Body of pancreas (tissue), 4 donors: ENCODE measurements around the gene SENP2. TPM values are rescaled to one million over a fixed set of nuclear protein-coding genes. Genes with fewer than 3 reads are reported as not detected.
"Not testable (repeated sequence)": the region's sequence is repeated elsewhere in the genome, so short reads cannot be mapped to it uniquely, and the experiment has no call there.

Source experiments
- ATAC-seq: fragments of 150-250 bp; one replicate; pipeline ENCODE4 v1.9.1; 2016
- DNase-seq, 4 donors: peaks; one replicate each; pipeline ENCODE4 v3.0.0-alpha.2; 2019
- H3K27ac ChIP-seq, 4 donors: fragments of 200-600 bp; sonication (generic); 1 replicate in 3 of 4; 2 replicates in 1 of 4; pipeline versions ENCODE4 v1.5.1 to v1.6.1; 2016 to 2019; ENCODE audit warnings: mild to moderate bottlenecking in 1 of 4, mixed read lengths in 1 of 4, moderate library complexity in 1 of 4
- H3K27me3 ChIP-seq, 2 donors: fragments of 200-600 bp; sonication (generic); one replicate each; pipeline ENCODE4 v1.6.0; 2016; ENCODE audit warnings: mild to moderate bottlenecking in 1 of 2
- H3K36me3 ChIP-seq, 2 donors: fragments of 200-600 bp; sonication (generic); replicated peaks in 1 of 2; 2 replicates each; pipeline ENCODE4 v1.5.1; 2016; ENCODE audit warnings: low read depth in 2 of 2; ENCODE audit not compliant: insufficient read depth in 1 of 2
- H3K4me1 ChIP-seq: fragments of 200-600 bp; sonication (generic); one replicate; pipeline ENCODE4 v1.6.0; 2016
- H3K4me3 ChIP-seq, 2 donors: fragments of 200-600 bp; sonication (generic); 1 replicate in 1 of 2; 2 replicates in 1 of 2; pipeline ENCODE4 v1.5.1; 2016 to 2019
- H3K9me3 ChIP-seq, 3 donors: fragments of 200-600 bp; sonication (generic); 1 replicate in 2 of 3; 2 replicates in 1 of 3; pipeline ENCODE4 v1.5.1; 2016
- CTCF ChIP-seq, 7 experiments: fragments of 450-650 bp in 4 of 7; fragments of 200-600 bp in 3 of 7; sonication (generic) in 3 of 7; IDR thresholded peaks; one replicate each; pipeline ENCODE4 v1.5.1; 2016 to 2019; ENCODE audit warnings: antibody characterized with exemption in 7 of 7
- POLR2A ChIP-seq, 3 donors: fragments of 450-650 bp; IDR thresholded peaks; one replicate each; pipeline ENCODE4 v1.6.1; 2016; ENCODE audit warnings: antibody characterized with exemption in 3 of 3, mild to moderate bottlenecking in 2 of 3
- WGBS, 2 donors: methylation state at CpG; one replicate each; pipeline ENCODE4 v1.1.5; 2017; 5-methylcytosine and 5-hydroxymethylcytosine counted together
- intact Hi-C: fragments of 100-400 bp; cut with DNase I; formaldehyde crosslinking; loops from one replicate; pipeline ENCODE4 v1.15.1; 2023
- total RNA-seq, 2 donors: library from RNA; depleted of rRNA; stranded (reverse); fragments of >200 nt; gene quantifications; one replicate each; pipeline ENCODE4 v1.1.0, GENCODE V29; 2016

SENP2 gene
- total RNA-seq, 2 donors from 2014 or later, result 4.6 to 6.7 TPM

- Histone ChIP-seq H3K27me3 (no peaks in the 10 kb centered on the region), H3K36me3 (no peaks in the 10 kb centered on the region), H3K4me1 (peaks cover 38% of the 10 kb centered on the region), H3K27ac (peak overlapping the region in 3 of 4 donors; percentile 56 to 94 (median 60)), H3K9me3 (no peaks in the 10 kb centered on the region), H3K4me3 (no peak overlapping the region)
- ATAC-seq, result no peak
- DNase-seq, result no peak
- TF ChIP-seq POLR2A (IDR thresholded peaks at IDR 0.05) (no peak), CTCF (IDR thresholded peaks at IDR 0.05) (no peak)
- 56 to 60% methylated on average over 1 of the region's 1 CpG for WGBS, 2 donors
- intact Hi-C loops, result no loop called here
Measured at GRCh38 chr3:185555860-185556347, 30.2 kb upstream of the SENP2 start.

- H3K4me3 ChIP-seq, H3K9me3 ChIP-seq, ATAC-seq, H3K27me3 ChIP-seq, H3K36me3 ChIP-seq, intact Hi-C loops, DNase-seq: not testable (repeated sequence)
- WGBS, 2 donors, result 79 to 87% methylated on average over 6 of the region's 6 CpGs
- Histone ChIP-seq H3K27ac (peak overlapping the region in 3 of 4 donors; percentile 56 to 94 (median 60)), H3K4me1 (peaks cover 38% of the 10 kb centered on the region)
Measured at GRCh38 chr3:185556640-185557039, 29.5 kb upstream of the SENP2 start.

GRCh38 chr3:185558395-185558794, 27.7 kb upstream of the SENP2 start:
- TF ChIP-seq POLR2A (IDR thresholded peaks at IDR 0.05) (no peak), CTCF (IDR thresholded peaks at IDR 0.05) (no peak)
- H3K4me1 ChIP-seq, result peaks cover 38% of the 10 kb centered on the region
- no peak overlapping the region for H3K4me3 ChIP-seq
- DNase-seq (peak; percentile 70 to 93 (median 84)), ATAC-seq (peak; percentile 94)
- H3K27ac ChIP-seq, result peak overlapping the region; percentile 79 to 94 (median 86)
- intact Hi-C loops, result no loop called here
- no peaks in the 10 kb centered on the region for H3K9me3 ChIP-seq
- 12 to 15% methylated on average over 3 of the region's 3 CpGs for whole genome bisulfite sequencing, 2 donors
- no peaks in the 10 kb centered on the region for H3K36me3 ChIP-seq
- no peaks in the 10 kb centered on the region for H3K27me3 ChIP-seq

GRCh38 chr3:185559706-185560090, 26.4 kb upstream of the SENP2 start:
- TF ChIP-seq CTCF (IDR thresholded peaks at IDR 0.05) (no peak), POLR2A (IDR thresholded peaks at IDR 0.05) (no peak)
- no peaks in the 10 kb centered on the region for H3K27me3 ChIP-seq
- WGBS, 2 donors, result 63 to 77% methylated on average over 12 of the region's 12 CpGs
- intact Hi-C loops, result no loop called here
- H3K9me3 ChIP-seq, result no peaks in the 10 kb centered on the region
- no peaks in the 10 kb centered on the region for H3K36me3 ChIP-seq
- peaks cover 38% of the 10 kb centered on the region for H3K4me1 ChIP-seq
- no peak for DNase-seq
- H3K4me3 ChIP-seq, result no peak overlapping the region
- H3K27ac ChIP-seq, result no peak overlapping the region
- no peak for ATAC-seq

- WGBS, 2 donors, result 82 to 85% methylated on average over 13 of the region's 13 CpGs
- Histone ChIP-seq H3K27ac (no peak overlapping the region), H3K36me3 (no peaks in the 10 kb centered on the region), H3K27me3 (no peaks in the 10 kb centered on the region), H3K9me3 (no peaks in the 10 kb centered on the region), H3K4me1 (peaks cover 28% of the 10 kb centered on the region), H3K4me3 (no peak overlapping the region)
- intact Hi-C loops, result no loop called here
- TF ChIP-seq POLR2A (IDR thresholded peaks at IDR 0.05), result no peak
- no peak for TF ChIP-seq CTCF (IDR thresholded peaks at IDR 0.05)
- DNase-seq (no peak), ATAC-seq (no peak)
Measured at GRCh38 chr3:185560676-185561075, 25.4 kb upstream of the SENP2 start.
